IPS DF 4.7 (cell line): Measurements from ENCODE around the gene KDR.

Source experiments
- DNase-seq: peaks from one replicate; pipeline ENCODE4 v3.0.0-alpha.2; 2013; ENCODE audit warnings: low spot score; ENCODE audit errors: extremely low read depth

The KDR gene

DNA sequence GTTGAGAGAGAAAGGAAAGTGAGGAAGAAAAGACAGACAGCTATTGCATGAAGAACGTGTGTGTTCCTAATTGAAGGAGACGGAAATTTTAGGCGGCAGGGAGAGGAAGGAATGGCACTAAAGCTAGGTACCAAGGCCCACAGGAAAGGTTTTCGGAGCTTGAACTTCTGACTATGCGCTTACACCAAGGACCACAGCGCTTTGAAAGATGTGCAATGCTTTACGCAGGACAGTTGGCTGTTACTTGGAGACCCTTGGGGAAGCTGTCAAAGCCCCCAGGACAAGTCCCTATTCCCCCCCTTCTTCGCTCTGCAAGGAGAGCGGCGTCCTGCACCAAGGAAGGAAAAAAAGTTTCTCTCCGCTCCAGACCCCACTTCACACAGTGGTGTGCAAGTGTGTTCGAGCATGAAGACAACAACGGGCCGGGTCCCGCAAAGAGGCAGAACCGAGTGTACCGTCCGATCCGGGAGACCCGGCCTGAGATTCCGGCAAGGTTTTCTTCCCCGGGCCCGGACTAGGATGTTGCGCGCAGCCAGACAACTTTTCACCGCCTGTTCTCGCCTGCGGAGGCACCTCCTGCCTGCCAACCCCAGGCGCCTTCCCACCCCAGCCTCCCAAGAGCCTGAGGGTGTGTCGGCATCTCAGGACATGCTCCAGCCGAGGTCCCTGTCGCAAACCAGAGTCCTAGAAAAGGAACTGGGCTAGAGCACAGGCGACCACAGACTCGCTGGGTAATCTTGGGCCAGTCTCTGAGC, 896 bp downstream of the KDR start:
- DNase-seq = no peak

DNA sequence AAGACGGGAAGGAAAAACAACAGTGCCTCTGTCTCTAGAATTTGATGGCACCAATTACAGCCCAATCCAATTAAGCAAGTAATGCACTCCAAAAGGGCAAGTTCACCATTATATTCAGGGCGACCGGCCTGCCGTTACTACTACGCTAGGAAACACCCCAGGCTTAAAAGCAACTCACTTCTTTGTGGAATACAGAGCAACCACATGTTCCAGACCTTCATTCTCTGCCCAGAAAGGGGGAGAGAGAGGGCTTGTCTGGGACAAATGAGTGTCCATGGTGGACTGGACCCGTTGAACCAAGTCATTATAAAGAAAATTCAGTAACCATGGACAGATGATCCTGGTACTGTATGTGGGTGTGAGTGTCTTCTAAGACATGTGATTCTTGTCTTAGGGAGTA, 1.6 kb downstream of the KDR start:
- no peak for DNase-seq

DNA sequence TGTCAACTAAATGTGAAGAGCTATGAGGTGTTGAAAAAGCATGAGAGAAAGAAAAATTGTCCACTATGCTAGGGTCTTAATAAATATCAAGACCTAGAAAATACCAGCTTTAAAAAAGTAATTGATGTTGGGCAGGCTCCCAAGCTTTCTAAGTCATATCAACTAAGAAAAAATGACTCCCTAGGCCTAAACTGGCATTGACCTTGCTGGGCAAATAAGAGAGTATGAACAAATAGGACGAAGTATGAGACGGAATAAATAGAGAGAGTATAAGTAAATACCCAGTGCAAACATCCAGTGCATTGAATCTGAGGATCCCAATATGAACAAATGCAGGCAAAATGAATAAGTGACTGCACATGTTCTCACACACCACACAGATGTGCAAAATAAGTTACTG, 3.2 kb downstream of the KDR start:
- DNase-seq = no peak

DNA sequence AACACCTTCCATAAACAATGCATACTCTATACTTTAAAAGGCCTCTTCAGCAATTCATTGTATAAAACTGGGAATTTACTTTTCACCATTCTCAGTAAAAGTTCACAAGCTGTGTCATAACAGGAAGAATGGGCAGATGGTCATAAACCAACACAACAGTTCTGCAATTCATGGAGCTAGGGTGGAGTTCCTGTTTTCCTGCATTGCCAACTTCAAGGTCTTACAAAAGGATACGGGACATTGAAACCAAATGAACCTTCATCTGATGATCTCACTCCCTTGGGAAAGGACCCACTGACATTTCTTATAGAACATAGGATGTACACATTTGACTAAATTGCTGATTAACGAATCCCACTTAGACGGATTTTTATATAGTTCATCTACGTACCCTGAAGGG, 4.1 kb downstream of the KDR start:
- DNase-seq = no peak

DNA sequence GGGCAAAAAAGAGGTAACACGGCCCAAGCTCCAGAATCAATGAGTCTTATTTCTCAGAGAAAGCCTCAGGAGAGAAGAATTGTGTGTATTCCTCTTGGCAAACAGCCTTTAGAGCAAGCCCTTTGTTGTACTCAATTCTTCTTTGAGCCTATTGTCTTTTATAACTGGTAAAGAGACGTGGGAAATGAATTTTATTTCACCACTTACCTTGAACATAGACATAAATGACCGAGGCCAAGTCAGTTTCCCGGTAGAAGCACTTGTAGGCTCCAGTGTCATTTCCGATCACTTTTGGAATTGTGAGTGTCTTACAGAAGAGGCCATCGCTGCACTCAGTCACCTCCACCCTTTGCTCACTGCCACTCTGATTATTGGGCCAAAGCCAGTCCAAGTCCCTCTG, 7.0 kb downstream of the KDR start:
- DNase-seq = no peak

DNA sequence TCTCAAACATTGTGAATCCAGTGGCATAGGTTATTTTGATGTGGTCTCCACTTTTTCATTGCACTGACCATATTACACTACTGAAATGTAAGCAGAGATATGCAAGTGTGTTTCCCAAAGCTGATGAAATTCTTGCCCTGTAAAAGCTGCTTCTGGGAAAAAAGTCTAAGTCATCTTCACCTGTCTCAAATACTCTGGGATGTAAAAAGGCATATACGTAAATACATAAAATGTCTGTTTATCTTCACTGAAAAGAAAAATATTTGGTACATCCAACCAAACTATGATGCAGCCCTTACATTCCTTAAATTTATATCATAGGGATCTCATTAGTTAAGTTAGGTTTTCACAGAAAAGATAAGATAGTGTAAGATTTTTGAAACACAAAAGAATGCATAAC, 7.9 kb downstream of the KDR start:
- DNase-seq = no peak

DNA sequence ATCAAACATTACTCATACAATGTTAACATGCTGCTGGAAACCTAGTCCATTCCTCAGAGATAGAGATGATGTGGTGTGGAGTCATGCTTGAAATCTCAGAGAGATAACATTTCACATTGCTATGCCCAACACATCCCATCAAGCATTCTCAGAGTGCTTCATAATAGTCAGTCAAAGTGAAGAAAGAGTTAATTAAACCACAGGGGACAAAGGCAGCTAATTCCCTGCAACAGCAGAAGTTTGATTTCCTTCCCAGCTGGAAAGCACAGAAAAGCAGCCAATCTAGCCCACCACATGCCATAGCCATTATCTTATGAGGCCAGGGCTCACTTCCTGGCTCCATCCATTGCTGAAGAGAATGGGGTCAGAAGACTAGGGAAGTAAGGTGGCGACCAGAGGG, 8.9 kb downstream of the KDR start:
- DNase-seq = no peak

DNA sequence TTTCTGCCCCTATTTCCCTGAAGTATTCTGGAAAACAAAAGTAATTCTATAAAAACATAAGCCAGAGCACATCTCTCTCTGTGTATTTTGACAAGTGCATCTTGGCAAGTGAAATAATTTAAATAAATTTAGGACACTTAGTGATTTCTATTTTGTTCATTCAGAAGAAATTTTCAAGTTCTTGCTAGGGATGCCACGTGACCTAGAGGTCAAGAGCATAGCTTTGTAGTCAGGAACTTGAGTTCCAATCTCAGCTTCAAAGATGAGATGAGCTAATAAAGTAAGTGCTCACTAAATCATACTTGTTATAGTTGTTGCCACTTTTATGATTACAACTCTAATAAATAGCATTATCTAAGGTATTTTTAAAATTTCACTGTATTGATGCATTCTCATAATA, 13.8 kb downstream of the KDR start:
- no peak for DNase-seq

DNA sequence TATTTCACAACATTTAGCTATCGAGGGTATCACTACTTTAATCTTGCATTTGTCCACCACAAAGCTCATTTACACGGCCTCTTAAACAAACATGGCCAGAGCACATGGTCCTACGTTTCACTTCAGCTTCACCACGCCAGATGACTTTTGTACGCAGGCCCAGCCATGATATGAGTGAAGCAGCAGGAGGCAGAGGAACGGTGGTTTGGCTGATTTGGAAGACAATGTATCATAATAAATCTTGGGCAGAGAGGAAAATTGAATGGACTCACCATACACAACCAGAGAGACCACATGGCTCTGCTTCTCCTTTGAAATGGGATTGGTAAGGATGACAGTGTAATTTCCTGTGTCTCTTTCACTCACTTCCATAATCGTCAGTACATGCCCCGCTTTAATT, 15.3 kb downstream of the KDR start:
- no peak for DNase-seq

DNA sequence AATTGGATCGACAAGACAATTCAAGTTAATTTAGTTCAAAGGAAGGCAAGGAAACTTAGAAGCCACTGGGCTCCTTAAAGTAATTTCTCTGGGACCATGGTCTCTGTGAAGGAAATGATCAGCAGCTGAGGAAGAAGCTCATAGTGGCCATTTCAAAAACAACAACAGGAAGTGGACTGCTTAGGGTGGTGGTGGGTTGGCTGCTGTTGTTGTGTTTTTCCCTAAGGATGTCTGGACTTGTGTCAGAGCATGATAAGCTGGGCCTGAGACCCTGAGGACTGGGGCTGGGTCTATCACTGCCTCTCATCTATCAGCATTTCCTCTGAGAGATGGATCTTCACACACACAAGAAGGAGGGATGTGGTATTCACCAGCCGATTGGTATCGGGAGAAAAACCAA, 18.3 kb downstream of the KDR start:
- DNase-seq = no peak

DNA sequence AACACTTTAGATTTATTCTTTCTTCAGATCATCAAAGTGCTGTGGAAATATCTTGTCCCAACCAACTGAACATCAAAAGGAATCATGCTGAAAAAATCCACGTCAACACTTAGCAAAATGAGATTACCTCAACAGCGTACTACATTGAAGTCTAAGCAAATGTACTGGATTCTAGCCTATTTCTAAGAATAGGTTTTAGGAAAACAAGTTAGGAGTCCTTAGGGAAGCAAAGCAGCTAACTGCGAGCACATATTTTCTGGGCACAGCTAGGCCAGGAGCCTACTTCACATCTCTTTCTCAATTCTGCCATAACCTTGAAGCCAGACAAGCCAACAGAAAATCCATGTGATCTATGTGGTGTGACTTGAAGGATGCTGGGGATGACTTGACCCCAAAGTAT, 22.2 kb downstream of the KDR start:
- no peak for DNase-seq

DNA sequence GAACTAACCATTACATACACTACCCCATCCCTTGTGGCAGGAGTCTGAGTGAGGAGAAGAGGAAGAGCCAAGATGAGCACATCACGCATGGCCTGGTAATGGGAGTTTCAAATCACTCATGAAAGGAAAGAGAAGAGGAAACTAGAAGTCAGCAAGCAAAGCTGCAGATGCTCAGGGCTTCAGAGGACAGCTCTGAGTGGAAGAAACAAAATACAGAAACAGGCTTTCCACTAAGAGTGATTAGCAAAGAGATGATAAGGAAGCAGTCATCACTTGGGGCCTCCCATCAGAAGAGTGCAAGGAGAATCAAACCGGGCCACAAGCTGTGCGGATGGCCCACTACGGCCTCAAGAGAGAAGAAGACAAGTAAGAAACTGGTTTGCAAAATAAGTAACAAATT, 25.6 kb downstream of the KDR start:
- no peak for DNase-seq

DNA sequence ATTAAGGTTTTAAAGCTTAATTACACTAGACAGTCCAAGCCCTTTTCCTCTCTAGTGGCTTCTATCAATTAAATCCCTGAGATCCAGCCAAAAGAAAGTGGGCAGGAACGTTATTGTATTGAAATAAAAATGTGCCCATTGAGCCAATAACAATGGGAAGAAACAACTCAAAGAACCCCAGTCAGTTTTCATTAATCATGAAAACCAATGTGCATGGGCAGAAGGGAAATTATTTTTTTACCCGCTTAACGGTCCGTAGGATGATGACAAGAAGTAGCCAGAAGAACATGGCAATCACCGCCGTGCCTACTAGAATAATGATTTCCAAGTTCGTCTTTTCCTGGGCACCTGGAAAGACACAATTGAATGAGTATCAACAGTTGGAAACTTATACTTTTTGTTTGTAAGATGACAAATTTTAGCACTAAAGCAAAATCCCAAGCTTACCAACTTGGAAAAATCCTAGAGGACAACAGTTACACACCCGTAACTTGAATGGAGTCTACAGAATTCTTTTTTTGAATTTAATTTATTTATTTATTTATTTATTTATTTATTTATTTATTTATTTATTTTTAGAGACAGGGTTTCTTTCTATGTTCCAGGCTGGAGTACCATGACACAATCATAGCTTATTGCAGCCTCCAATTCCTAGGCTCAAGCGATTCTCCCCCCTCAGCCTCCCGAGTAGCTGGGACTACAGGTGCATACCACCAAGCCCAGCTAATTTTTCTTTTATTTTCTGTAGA, 26.8 kb downstream of the KDR start:
- DNase-seq = no peak

DNA sequence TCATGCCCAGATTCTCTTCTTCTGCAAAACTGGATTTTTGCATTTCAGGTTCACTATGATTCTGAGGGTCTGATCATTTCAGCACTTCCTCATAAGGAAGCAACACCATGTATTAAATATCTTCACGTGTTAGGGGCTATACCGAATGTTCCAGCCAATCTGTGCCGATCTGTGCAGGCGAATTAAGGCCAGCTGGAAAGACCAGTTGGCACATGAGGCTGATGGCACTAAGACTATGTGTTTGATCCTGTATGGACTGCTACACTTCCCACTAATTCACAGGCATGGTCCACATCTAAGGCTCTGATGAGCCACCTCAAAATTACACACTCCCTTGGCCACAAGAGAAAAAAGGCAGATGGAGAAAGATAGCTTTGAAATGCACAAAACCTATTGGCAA, 28.8 kb downstream of the KDR start:
- no peak for DNase-seq

DNA sequence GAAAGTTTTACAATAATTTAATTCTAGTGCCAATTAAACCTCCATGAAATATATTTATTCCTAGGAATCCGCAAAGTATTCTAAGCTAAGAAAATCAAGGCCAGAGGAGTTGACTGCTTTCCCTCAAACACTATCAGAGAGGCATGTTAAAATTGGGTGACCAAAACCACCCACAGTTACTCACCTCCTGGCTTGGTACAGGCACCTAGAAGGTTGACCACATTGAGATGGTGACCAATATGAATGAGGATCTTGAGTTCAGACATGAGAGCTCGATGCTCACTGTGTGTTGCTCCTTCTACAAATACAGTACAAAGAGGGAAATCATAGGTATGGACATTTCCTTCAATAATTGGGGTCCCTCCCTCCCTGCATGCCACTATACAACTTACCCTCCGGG, 29.4 kb downstream of the KDR start:
- no peak for DNase-seq

DNA sequence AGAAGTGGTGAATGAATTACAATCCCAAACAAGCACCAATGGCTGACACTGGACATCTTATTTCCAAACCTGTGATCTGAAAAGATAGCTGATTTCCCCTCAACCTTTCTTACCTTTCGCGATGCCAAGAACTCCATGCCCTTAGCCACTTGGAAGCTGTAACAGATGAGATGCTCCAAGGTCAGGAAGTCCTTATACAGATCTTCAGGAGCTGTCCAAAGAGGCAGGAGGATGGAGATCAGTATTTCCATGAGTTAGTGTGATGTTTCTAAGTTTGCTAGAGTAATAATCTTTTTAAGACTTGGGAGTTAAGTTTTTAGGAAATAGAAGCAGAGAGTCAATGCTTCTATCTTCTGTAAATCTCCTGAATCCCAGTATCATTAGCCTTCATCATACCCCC, 32.9 kb downstream of the KDR start:
- no peak for DNase-seq

DNA sequence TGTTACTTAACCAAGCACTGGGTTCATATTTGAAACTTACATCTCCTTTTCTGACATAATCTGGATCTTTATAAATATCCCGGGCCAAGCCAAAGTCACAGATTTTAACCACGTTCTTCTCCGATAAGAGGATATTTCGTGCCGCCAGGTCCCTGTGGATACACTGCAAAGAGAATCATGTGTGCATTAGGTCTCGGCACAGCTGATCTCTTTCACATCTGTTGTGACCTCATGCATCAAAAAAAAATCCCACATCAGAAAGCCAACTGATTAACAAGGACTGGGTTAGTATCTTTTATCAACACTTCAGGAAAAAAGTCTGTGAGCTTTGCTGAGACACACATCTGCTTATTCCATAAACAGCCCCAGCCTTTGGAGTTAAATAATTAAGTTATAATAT, 35.5 kb downstream of the KDR start:
- no peak for DNase-seq

DNA sequence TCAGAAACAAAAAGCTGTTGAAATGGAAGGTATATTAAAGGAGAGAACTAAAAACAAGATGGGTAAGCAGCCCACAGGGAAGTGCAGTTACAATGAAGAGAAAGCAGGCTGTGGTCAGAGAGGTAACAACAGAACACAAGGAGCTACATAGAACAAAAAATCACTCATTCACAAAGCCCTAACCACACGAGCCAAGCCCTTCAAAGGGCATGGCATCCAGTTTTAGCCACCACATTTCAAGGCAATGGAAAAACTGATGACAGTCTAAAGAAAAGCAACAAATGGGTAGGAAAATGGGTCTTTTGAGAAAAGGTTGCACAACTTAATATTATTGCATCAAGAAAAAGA, 37.5 kb downstream of the KDR start:
- DNase-seq = no peak

DNA sequence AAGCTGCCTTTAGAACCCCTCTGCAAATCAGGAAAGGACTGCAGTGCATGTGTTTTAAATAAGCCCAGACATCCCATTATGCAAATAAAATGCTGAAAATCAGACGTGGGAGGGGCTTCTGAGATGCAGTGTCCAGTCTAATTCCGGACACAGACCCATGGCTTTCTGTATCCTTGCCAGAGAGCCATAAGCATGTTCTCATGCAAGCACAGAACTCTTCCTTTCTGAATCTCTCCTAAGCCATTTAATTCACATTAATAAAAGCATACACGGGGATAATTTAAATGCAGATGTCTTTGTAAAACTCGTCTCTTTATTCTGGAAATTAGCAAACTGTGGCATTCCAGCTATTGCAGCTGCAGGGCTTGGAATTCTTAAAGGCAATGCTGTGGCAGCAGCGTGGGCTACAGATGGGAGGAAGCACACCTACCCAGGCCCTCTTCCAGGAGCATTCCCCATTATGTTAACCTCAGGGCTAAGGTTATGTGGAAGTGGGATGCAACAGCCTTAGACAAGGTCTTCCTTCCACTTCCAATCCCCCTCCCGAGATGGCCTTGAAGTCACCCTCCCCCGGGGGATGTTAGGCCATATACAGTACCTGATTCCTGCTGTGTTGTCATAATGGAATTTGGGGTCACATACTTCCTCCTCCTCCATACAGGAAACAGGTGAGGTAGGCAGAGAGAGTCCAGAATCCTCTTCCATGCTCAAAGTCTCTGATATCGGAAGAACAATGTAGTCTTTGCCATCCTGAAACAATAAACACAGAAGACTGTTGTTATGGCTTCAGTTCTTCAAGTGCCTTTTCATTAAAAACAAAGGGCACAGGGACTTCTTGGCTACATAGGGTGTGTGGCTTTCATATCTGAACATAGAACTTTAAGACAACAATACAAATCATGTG, 38.1 kb downstream of the KDR start:
- no peak for DNase-seq

DNA sequence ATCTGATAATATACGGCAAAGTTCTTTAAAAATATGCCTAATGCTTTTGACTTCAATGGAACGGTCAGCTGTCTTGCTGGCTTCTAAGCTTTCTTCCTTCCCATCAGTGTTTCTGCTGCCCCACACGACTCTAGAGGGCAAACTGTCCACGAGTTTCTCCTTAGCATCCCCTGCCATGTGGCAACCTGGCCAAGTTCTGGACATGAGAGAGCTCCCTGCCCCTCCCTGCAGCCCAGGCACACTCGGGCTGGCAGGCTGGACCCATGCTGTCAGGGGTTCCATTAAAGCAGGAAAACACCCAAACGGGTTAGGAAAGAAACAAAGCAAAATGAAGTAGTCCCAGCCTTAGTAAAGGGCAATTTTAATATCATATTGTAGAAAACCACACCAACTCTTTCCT, 38.8 kb downstream of the KDR start:
- DNase-seq = no peak

DNA sequence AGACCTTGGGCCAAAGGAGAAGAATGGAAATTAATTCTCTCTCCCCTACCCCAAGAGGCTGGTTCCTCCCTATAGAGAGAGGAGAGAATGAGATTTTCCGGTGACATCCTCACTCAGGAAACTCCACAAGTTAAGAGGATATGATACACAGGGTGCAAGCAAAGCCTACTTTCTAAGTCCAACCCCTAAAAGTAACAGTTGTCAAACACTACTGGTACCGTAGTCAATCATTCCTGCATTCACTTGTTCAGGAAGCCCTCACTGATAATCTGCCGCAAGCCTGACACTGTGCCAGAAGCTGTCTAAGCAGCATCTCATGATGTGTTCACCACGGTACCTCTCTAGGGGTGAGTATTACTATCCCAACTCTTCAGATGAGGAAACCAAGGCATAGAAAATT, 41.7 kb downstream of the KDR start:
- no peak for DNase-seq

DNA sequence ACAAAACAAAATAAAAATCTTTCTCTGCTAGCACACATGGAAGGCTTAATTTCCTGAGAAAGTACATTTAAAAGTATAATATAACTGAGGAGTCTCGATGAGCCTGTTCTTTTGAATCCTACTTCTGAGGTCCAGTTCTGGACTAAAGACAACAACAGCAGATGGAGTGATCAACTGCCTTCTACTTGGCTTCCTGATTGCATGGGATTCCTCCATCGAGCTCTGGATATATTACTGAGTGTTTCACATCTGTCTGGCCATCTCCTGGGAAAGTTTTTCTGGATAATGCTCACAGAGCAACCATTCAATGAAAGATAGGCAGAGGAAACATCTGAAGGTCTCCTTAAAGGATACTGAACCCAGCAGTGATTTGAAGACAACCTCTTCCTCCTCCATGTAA, 42.6 kb downstream of the KDR start:
- no peak for DNase-seq
